ENCODE results near the gene SNTG2. TPM values are rescaled to one million over a fixed set of nuclear protein-coding genes. Genes with fewer than 3 reads are reported as not detected.

The SNTG2 gene
- total and polyA plus RNA-seq, 9 donors, result 0.17 to 5.7 (median 1.3) TPM; not detected in 1

DNA sequence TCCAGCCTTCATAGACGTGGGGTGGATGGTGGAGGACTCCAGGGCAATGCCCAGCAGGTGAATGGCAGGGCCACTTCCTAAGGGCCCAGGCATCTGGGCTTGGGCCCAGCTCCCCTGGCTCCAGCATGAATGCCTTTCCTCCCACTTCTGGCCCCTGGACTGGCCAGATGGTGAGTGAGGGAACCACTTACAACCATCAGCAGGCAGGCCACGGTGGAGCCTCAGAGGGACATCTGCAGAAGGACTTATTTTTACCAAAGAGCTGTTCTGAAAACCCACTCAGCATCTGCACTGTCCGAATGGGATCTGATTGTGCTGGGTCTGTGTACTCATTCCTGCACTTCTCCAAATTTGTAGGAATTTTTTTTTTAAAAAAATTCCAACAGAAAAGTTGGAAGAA is 69.6 kb downstream of the SNTG2 start:
- 53 to 69% (median 55%) methylated on average over 3 of the region's 3 CpGs for WGBS, 3 donors
- no peaks in the 10 kb centered on the region for H3K9me3 ChIP-seq
- intact Hi-C loops (cut with DNase I), result no loop called here
- H3K27ac ChIP-seq, result no peak overlapping the region
- no peak overlapping the region for H3K4me3 ChIP-seq
- TF ChIP-seq POLR2A (IDR thresholded peaks at IDR 0.05) (no peak), CTCF (IDR thresholded peaks at IDR 0.05) (no peak), EP300 (IDR thresholded peaks at IDR 0.05) (no peak)
- H3K36me3 ChIP-seq, result no peaks in the 10 kb centered on the region
- H3K27me3 ChIP-seq, result no peaks in the 10 kb centered on the region
- H3K4me1 ChIP-seq (ENCODE audit: insufficient read depth), result no peaks in the 10 kb centered on the region
- DNase-seq, result no peak

GRCh38 chr2:1022178-1022577 is 71.5 kb downstream of the SNTG2 start:
- no peaks in the 10 kb centered on the region for H3K9me3 ChIP-seq
- WGBS, 3 donors, result 91 to 95% (median 94%) methylated on average over 17 of the region's 17 CpGs
- no peak for DNase-seq
- intact Hi-C loops (cut with DNase I), result no loop called here
- H3K4me1 ChIP-seq (ENCODE audit: insufficient read depth), result no peaks in the 10 kb centered on the region
- no peak overlapping the region for H3K27ac ChIP-seq
- TF ChIP-seq CTCF (IDR thresholded peaks at IDR 0.05), result no peak
- TF ChIP-seq POLR2A (IDR thresholded peaks at IDR 0.05), result no peak
- TF ChIP-seq EP300 (IDR thresholded peaks at IDR 0.05), result no peak
- H3K4me3 ChIP-seq, result no peak overlapping the region
- no peaks in the 10 kb centered on the region for H3K27me3 ChIP-seq
- H3K36me3 ChIP-seq, result no peaks in the 10 kb centered on the region

DNA sequence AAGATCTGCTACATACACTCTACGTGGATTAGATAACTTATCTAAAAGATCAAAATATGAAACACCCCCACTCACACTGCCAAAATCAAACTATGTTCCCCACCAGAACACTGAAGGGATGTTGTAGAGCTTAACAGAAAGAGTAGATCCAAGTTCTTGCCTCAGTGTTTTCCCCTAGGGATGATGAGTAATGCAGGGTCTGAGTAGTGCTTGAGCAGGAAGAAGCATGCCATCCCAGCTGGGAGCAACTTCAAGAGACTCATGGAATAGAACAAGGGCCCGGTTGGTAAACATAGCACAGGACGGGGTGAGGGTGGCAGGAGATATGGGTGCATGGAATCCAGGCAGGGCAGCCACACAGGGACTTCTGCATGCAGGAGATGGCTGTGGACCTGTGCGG is 74.3 kb downstream of the SNTG2 start:
- no peaks in the 10 kb centered on the region for H3K36me3 ChIP-seq
- H3K27me3 ChIP-seq, result no peaks in the 10 kb centered on the region
- H3K4me1 ChIP-seq (ENCODE audit: insufficient read depth), result no peaks in the 10 kb centered on the region
- no peak for TF ChIP-seq POLR2A (IDR thresholded peaks at IDR 0.05)
- no peak for TF ChIP-seq CTCF (IDR thresholded peaks at IDR 0.05)
- TF ChIP-seq EP300 (IDR thresholded peaks at IDR 0.05), result no peak
- intact Hi-C loops (cut with DNase I), result no loop called here
- no peaks in the 10 kb centered on the region for H3K9me3 ChIP-seq
- H3K27ac ChIP-seq, result no peak overlapping the region
- DNase-seq, result no peak
- WGBS, 3 donors, result 61 to 75% (median 64%) methylated on average over 4 of the region's 4 CpGs
- H3K4me3 ChIP-seq, result no peak overlapping the region

DNA sequence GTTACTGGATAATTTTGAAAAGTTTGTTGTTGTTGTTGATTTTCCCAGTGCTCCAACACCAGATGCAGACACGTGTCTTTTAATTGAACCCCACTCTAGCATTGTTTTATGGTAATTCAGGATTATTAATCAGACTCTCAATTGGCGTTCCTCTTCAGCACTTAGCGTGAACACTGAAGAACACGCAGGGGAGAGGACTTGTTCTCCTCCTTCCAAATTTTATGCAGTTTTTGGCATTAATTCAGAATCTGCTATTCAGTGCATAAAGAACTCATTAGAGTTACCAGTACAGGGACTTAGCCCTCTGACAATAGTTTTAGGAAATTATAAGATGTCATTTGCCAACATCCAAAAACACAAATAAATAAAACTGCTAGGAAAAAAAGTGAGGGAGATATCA is 75.5 kb downstream of the SNTG2 start:
- WGBS, 3 donors, result 11 to 27% (median 21%) methylated on average over 4 of the region's 4 CpGs
- intact Hi-C loops (cut with DNase I), result no loop called here
- H3K27me3 ChIP-seq, result no peaks in the 10 kb centered on the region

More for the DNA sequence above, 75.5 kb downstream of the SNTG2 start:
- Histone ChIP-seq H3K4me3 (no peak overlapping the region), H3K36me3 (no peaks in the 10 kb centered on the region), H3K9me3 (no peaks in the 10 kb centered on the region), H3K4me1 (ENCODE audit: insufficient read depth) (no peaks in the 10 kb centered on the region), H3K27ac (no peak overlapping the region)
- TF ChIP-seq CTCF (IDR thresholded peaks at IDR 0.05) (no peak), POLR2A (IDR thresholded peaks at IDR 0.05) (no peak), EP300 (IDR thresholded peaks at IDR 0.05) (no peak)
- no peak for DNase-seq
